Hematopoietic multipotent progenitor cell treated with erythropoietin and hydrocortisone succinate and interleukin-3 and kit ligand, for 17 days (in vitro differentiated cells): ENCODE measurements around the gene FAF2.
"Not testable (repeated sequence)": the region's sequence is repeated elsewhere in the genome, so short reads cannot be mapped to it uniquely, and the experiment has no call there.

Experiments
- DNase-seq: peaks from one replicate; pipeline ENCODE4 v3.0.0-alpha.2; 2015; ENCODE audit warnings: low spot score

Gene FAF2

GRCh38 chr5:176418251-176418650, 29.9 kb upstream of the FAF2 start:
- no peak for DNase-seq

- no peak for DNase-seq
These were observed 28.1 kb upstream of the FAF2 start for GRCh38 chr5:176420086-176420485.

- DNase-seq: no peak
These were observed 27.1 kb upstream of the FAF2 start for GRCh38 chr5:176420972-176421544.

- no peak for DNase-seq
These were observed 24.0 kb upstream of the FAF2 start for GRCh38 chr5:176424181-176424580.

- no peak for DNase-seq
These were observed 23.0 kb upstream of the FAF2 start for GRCh38 chr5:176425138-176425537.

GRCh38 chr5:176425791-176426190, 22.4 kb upstream of the FAF2 start:
- DNase-seq: no peak

GRCh38 chr5:176426876-176427275, 21.3 kb upstream of the FAF2 start:
- DNase-seq: no peak

GRCh38 chr5:176427971-176428370, 20.2 kb upstream of the FAF2 start:
- DNase-seq: no peak

GRCh38 chr5:176429972-176430371, 18.2 kb upstream of the FAF2 start:
- DNase-seq: no peak

GRCh38 chr5:176432707-176433106, 15.5 kb upstream of the FAF2 start:
- DNase-seq: no peak

GRCh38 chr5:176436656-176437055, 11.5 kb upstream of the FAF2 start:
- DNase-seq: no peak

GRCh38 chr5:176438959-176439757, 9.0 kb upstream of the FAF2 start:
- no peak for DNase-seq

- no peak for DNase-seq
These were observed 7.1 kb upstream of the FAF2 start for GRCh38 chr5:176440927-176441706.

GRCh38 chr5:176441921-176442323, 6.3 kb upstream of the FAF2 start:
- no peak for DNase-seq

- not testable (repeated sequence) for DNase-seq
These were observed 5.3 kb upstream of the FAF2 start for GRCh38 chr5:176442911-176443310.

GRCh38 chr5:176444742-176445141, 3.4 kb upstream of the FAF2 start:
- no peak for DNase-seq

- DNase-seq: no peak
These were observed 2.0 kb upstream of the FAF2 start for GRCh38 chr5:176446028-176446665.

GRCh38 chr5:176446884-176447590, 1.1 kb upstream of the FAF2 start:
- peak; percentile 24 for DNase-seq

- DNase-seq: no peak
These were observed 601 bp upstream of the FAF2 start for GRCh38 chr5:176447591-176447977.

- DNase-seq: no peak
These were observed 1.9 kb downstream of the FAF2 start for GRCh38 chr5:176450077-176450476.

- no peak for DNase-seq
These were observed 6.7 kb downstream of the FAF2 start for GRCh38 chr5:176454724-176455394.
